NCI-H446 (cell line): ENCODE data around the gene SFXN2.
"Not testable (repeated sequence)": the region's sequence is repeated elsewhere in the genome, so short reads cannot be mapped to it uniquely, and the experiment has no call there.

Experiments
- DNase-seq, 2 experiments: peaks; one replicate each; lab custom pipeline; 2025; lab: John Stamatoyannopoulos, UW

The SFXN2 gene, protein sequence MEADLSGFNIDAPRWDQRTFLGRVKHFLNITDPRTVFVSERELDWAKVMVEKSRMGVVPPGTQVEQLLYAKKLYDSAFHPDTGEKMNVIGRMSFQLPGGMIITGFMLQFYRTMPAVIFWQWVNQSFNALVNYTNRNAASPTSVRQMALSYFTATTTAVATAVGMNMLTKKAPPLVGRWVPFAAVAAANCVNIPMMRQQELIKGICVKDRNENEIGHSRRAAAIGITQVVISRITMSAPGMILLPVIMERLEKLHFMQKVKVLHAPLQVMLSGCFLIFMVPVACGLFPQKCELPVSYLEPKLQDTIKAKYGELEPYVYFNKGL

GRCh38 chr10:102714621-102715455 lies at the start of gene SFXN2:
TSS of gene SFXN2 (plus strand) at chr10:102714636. CDS start at chr10:102726637, 12,001 bp downstream.
- no peak for DNase-seq

DNA sequence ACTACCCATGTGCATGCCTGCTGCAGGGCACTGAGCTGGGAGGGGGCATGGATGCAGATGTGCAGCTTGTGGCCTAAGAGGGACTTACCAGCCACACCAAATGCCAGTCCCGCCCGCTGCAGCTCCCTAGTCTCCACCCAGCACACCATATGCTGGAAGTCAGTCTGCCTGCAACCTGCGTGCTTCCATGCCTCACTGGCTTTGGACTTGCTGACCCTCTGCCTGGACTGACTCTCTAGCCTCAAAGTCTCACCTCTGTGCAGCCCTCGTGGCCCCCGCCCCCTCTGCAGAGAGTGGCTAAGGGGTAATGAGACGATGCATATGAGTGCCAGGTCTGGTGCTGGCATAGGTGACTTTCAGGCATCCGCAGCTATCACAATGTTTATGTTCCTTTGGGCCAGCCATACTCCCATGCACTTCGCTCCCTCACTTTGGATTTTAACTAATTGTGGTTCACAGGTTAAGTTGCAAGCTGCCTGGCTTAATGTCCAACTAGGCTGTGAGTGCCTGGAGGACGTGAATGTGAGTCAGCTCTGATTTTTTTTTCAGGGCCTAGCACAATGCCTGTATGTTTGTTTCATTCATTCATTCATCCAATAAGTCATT lies 48.4 kb upstream of the SFXN2 start:
- DNase-seq, result no peak

- DNase-seq, result not testable (repeated sequence)
Measured at GRCh38 chr10:102667411-102667810, 47.0 kb upstream of the SFXN2 start.

- DNase-seq, result no peak
Measured at GRCh38 chr10:102668326-102669107, 45.9 kb upstream of the SFXN2 start.

DNA sequence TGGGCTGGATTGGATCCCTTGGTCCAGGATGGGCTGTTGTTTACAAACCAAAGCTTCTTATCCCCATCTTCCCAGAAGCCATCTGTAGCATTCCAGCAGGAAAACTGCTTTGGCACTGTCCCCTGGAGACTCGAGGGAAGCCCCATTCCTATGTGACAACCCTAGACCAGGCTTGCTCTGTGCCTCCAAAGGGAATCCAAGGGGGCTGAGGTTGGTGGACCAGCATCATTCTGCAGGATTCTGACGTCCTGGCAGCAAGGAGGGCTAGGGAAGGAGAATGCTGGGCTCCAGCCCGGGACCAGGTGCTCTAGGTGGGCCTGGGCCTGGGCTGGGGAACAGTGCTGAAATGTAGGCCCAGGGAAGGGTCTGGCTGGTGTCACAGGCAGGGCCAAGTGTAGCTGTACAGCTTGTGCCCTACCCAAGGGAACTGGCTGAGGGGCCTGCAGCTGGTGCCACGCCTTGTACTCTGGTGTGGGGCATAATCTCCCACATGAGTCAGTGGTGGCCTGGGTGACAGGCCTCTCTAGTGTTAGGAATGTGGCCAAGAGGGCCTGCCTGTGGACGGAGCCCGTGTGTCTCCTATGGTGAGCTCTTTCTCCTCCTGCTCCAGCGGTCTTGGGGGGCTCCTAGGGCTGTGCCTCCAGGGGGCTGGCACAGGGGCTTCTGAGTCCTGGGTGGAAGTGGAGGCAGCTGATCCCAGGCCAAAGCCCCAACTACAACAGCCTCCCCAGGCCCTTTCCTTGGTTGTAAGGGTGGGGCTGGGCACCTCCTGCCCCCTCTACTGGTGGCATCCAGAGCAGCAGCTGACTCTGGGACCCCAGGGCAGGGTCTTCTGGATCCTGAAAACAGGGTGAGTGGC lies 45.0 kb upstream of the SFXN2 start:
- DNase-seq, result no peak

DNA sequence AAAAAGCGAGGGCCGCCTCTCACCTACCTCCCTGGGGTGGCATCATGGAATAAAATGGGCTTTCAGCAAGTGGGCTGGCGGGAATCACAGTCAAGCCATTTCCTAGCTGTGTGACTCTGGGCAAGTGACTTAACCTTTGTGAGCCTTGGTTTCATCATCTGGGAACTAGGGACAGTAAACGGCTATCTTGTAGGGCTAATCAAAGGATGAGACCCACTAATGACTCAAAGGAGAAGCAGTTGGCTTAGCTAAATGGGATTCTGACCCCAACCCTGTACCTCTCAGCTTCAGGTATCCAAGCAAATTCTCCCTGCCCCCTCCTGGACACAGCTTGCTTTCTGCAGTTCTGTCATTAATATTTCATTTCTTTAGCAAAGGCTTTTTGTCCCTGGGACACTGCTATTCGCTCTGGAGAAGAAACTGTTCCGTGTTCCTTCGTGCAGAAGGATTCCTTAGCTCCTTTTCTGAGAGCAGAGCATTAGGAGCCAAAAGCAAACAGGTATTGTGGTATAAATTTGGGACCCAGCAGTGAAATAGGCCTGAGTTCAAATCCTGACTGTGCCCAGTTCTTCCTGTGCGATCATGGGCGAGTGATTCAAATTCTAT lies 44.3 kb upstream of the SFXN2 start:
- no peak for DNase-seq

- DNase-seq, result no peak
Measured at GRCh38 chr10:102670871-102671434, 43.5 kb upstream of the SFXN2 start.

DNA sequence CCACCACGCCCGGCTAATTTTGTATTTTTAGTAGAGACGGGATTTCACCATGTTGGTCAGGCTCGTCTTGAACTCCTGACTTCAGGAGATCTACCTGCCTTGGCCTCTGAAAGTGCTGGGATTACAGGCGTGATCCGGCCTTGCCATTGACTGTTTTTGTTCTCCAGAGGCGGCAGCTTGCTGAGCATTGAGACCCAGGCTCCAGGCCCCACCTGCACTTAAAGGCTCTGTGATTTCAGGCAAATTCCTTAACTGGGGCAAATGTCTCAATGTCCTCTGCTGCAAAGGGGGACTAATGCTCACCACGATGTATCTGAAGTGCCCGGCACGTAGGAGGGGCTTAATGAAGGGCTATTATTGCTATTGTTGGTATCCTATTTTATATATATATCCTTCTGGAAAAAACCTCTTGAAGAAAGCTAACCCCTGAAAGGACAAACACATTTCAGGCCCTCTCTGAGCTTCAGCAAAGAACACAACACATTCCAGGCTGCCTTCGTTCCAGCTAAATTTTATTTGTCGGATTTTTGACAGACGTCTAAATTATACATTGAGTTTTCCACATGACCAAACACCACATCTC lies 41.1 kb upstream of the SFXN2 start:
- no peak for DNase-seq

GRCh38 chr10:102673819-102674511 lies 40.5 kb upstream of the SFXN2 start:
- DNase-seq, result no peak

- no peak for DNase-seq
Measured at GRCh38 chr10:102674566-102674965, 39.9 kb upstream of the SFXN2 start.

DNA sequence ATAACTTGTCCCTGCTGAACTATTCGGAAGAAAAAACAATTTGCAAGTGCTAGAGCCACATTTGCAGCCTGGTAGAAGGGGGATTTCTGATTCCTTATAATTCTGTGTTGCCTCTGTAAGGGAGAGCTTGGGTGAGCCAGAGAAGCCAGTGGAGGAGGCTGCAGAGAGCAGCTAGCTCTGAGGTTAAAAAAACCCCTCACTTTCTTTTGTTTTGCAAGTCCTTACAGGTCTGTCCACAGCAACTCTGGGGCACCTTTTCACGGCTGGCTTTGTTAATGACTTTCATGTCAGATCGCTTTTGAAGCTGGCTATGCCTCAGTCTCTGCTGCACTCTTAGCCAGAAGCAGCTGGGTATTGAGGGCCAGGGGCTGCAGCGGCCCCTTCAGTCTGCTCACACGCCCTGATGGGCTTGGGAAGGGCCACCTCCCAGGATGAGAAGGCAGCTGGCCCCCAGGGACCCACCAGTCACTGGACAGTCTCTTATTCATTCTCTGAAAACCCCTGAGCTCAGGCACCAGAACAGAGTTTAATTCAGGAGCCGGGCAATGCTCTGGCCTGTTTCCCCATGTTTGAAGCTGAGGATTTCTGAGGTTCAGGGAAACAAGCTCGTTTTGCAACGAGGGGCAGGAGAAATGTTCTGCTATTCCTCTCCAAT lies 39.3 kb upstream of the SFXN2 start:
- no peak for DNase-seq

DNA sequence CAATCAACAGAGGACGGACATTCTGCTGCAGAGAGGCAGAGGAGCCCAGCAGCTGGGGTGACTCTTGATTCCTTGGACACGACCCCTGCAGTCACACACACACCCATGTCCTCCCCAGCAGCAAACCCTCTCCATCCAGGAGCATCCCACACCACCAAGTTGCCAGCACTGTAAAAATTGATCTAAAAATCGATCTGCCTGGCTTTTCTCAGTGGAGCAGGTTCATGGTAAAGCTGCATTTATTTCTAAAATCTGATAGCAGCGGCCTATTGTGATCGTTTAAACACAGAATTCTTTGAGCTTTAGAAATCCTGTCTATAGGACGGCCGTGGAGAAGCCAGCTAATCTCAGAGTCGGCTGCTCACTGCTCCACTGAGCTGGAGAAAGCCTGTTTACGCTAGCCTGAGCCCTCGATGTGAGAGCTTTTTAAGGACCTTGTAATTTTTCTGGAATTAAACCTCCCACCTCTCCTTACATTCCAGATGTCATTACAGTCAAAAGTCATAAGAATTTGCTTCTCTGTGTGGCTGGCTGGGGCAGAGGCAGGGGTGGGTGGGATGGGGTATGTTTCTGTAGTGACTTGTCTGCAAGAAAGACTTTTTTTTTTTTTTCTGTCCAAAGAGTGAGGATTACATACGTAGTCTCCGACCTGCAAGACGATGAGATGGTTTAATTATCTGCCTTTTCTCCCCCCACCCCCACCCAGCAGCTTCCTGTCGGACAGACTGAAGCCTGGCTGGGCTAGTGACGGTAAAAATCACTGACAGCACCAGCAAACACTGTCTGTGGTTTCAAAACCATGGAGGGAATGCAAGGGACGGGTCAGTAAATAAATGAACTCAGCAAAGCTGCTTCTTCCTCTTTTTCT lies 38.5 kb upstream of the SFXN2 start:
- no peak for DNase-seq

DNA sequence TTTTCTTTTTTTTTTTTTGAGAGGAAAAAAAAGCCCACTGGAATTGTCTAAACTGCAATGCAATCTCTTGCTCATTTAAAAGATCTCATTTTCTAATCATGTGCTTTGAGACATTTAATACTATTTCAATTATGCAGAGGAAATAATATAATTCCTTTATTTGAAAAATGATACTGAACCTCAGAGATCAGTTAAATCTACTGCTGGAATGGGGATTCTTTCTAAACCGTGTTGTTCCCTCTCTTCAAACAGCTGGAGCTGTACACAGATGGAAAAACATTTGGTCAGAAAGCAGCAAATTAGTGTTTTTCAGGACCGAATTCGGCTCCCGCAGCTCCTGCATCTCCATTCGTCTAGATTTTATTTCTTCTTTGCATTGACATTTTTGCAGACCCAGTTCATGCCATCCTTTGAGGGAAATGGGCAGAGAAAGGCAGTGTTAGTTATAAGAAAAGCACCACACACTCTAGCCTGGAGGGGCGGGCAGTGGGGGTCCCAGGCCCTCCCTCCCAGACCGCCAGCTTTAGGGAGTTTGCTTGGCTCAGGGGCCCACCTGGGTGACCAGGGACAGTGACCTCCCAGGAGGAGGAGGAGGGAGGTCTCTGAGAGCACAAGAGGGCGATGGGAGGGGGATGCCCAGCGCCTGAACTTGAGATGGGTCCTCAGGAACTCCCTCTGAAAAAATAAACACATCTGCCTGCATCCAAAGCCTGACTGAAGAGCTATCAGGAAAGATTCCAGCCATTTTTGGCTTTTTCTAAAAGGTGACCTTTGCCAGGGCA lies 37.7 kb upstream of the SFXN2 start:
- DNase-seq, result no peak

GRCh38 chr10:102677331-102678067 lies 36.9 kb upstream of the SFXN2 start:
- no peak for DNase-seq

DNA sequence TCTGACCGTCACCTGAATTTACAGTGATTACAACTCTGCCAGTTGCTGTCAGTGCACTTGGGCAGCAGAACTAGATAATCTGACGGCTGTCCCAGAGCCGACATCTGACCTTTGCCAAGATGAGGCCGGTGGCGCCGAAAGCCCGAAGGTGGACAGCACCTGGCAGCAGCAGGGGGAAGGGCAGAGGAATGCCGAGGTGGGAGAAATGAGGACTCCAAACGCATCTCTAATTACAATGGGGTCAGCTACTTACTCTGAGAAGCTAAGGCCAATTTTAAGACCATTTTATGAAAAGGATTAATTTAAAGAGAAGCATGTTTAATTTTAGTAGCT lies 36.4 kb upstream of the SFXN2 start:
- no peak for DNase-seq

GRCh38 chr10:102678842-102679289 lies 35.6 kb upstream of the SFXN2 start:
- DNase-seq, result no peak
